Ishikawa (cell line): ENCODE results near the gene C1QA.

Source experiments
- CEBPB ChIP-seq: IDR thresholded peaks from 2 replicates; pipeline ENCODE4 v1.6.1; 2012
- CREB1 ChIP-seq: IDR thresholded peaks from 2 replicates; pipeline ENCODE4 v1.6.1; 2012; ENCODE audit warnings: low read depth
- EGR1 ChIP-seq: IDR thresholded peaks from 2 replicates; pipeline ENCODE4 v1.6.1; 2012
- EP300 ChIP-seq: IDR thresholded peaks from 2 replicates; pipeline ENCODE4 v1.6.1; 2012; ENCODE audit warnings: borderline replicate concordance
- FOXM1 ChIP-seq: IDR thresholded peaks from 2 replicates; pipeline ENCODE4 v1.6.1; 2012; ENCODE audit warnings: low read depth, borderline replicate concordance
- MAX ChIP-seq: IDR thresholded peaks from 2 replicates; pipeline ENCODE4 v1.6.1; 2012
- NFIC ChIP-seq: IDR thresholded peaks from 2 replicates; pipeline ENCODE4 v1.6.1; 2012
- RAD21 ChIP-seq: IDR thresholded peaks from 2 replicates; pipeline ENCODE4 v1.6.1; 2012; ENCODE audit warnings: low read depth
- REST ChIP-seq: IDR thresholded peaks from 2 replicates; pipeline ENCODE4 v1.6.1; 2012; ENCODE audit warnings: low read depth, mild to moderate bottlenecking
- TAF1 ChIP-seq: IDR thresholded peaks from 2 replicates; pipeline ENCODE4 v1.6.1; 2012; ENCODE audit warnings: low read depth, mild to moderate bottlenecking
- TCF12 ChIP-seq: IDR thresholded peaks from 2 replicates; pipeline ENCODE4 v1.6.1; 2012; ENCODE audit warnings: low read depth
- TEAD4 ChIP-seq: IDR thresholded peaks from 2 replicates; pipeline ENCODE4 v1.6.1; 2012
- USF1 ChIP-seq: IDR thresholded peaks from 2 replicates; pipeline ENCODE4 v1.6.1; 2012
- YY1 ChIP-seq: IDR thresholded peaks from 2 replicates; pipeline ENCODE4 v1.6.1; 2012; ENCODE audit warnings: low read depth
- ZBTB7A ChIP-seq: IDR thresholded peaks from 2 replicates; pipeline ENCODE4 v1.6.1; 2012; ENCODE audit warnings: low read depth

Gene C1QA

GRCh38 chr1:22600071-22600816 lies 36.2 kb upstream of the C1QA start:
- no peak for TF ChIP-seq EP300
- no peak for TF ChIP-seq TEAD4
- TF ChIP-seq USF1: peak; percentile 94
- peak; percentile 94 for TF ChIP-seq MAX

- TF ChIP-seq RAD21 (no peak), EP300 (no peak), ZBTB7A (no peak), FOXM1 (no peak), CEBPB (no peak), YY1 (no peak), NFIC (no peak), CREB1 (no peak), TAF1 (no peak), REST (no peak), MAX (no peak), TCF12 (no peak), USF1 (no peak), TEAD4 (no peak), EGR1 (no peak)
Observed at GRCh38 chr1:22600817-22601605, 35.4 kb upstream of the C1QA start.

GRCh38 chr1:22601610-22602009 lies 34.8 kb upstream of the C1QA start:
- no peak for TF ChIP-seq ZBTB7A
- TF ChIP-seq CREB1: no peak
- no peak for TF ChIP-seq NFIC
- no peak for TF ChIP-seq FOXM1
- TF ChIP-seq TAF1: no peak
- TF ChIP-seq USF1: no peak
- TF ChIP-seq TCF12: no peak

- TF ChIP-seq TEAD4 (no peak), CEBPB (no peak), EP300 (no peak), NFIC (no peak), TCF12 (no peak), TAF1 (no peak), EGR1 (no peak), RAD21 (no peak), USF1 (no peak), CREB1 (no peak), REST (no peak), YY1 (no peak), MAX (no peak), FOXM1 (no peak)
Observed at GRCh38 chr1:22602060-22602740, 34.2 kb upstream of the C1QA start.
